Activated naive CD4-positive, alpha-beta T cell treated with anti-CD3 and anti-CD28 coated beads for 36 hours (primary cell): ENCODE data around the gene CALM3. TPM values are rescaled to one million over a fixed set of nuclear protein-coding genes. Genes with fewer than 3 reads are reported as not detected.

ENCODE experiments used
- CTCF ChIA-PET: fragments of 350-600 bp; sonication (Branson Sonifier 250); formaldehyde crosslinking; loops from one replicate; lab custom pipeline; 2021; ENCODE audit warnings: antibody characterized with exemption; lab: Charles Lee
- DNase-seq: peaks from one replicate; pipeline ENCODE4 v3.0.0-alpha.2; 2020
- H3K27ac Mint-ChIP-seq: one replicate; pipeline ENCODE4 v1.8.0; 2021; ENCODE audit warnings: mild to moderate bottlenecking, mixed read lengths
- H3K27me3 Mint-ChIP-seq: one replicate; pipeline ENCODE4 v1.8.0; 2021; ENCODE audit warnings: low read depth, mixed read lengths
- H3K36me3 Mint-ChIP-seq: one replicate; pipeline ENCODE4 v1.8.0; 2021; ENCODE audit warnings: low read depth, mixed read lengths
- H3K4me1 Mint-ChIP-seq: one replicate; pipeline ENCODE4 v1.8.0; 2021; ENCODE audit warnings: low read depth, mixed read lengths
- H3K4me3 Mint-ChIP-seq: one replicate; pipeline ENCODE4 v1.8.0; 2021; ENCODE audit warnings: mild to moderate bottlenecking, moderate library complexity, mixed read lengths
- H3K9me3 Mint-ChIP-seq: one replicate; pipeline ENCODE4 v1.8.0; 2021; ENCODE audit warnings: mixed read lengths
- intact Hi-C: fragments of 100-400 bp; cut with micrococcal nuclease; formaldehyde crosslinking; loops from one replicate; pipeline ENCODE4 v1.15.1; 2023
- total RNA-seq, 2 experiments: library from RNA; stranded (reverse); gene quantifications; one replicate each; pipeline ENCODE4 v1.2.3, GENCODE V29; 2021

CALM3 gene
- total RNA-seq, 2 experiments from 2014 or later: 482 to 500 TPM

DNA sequence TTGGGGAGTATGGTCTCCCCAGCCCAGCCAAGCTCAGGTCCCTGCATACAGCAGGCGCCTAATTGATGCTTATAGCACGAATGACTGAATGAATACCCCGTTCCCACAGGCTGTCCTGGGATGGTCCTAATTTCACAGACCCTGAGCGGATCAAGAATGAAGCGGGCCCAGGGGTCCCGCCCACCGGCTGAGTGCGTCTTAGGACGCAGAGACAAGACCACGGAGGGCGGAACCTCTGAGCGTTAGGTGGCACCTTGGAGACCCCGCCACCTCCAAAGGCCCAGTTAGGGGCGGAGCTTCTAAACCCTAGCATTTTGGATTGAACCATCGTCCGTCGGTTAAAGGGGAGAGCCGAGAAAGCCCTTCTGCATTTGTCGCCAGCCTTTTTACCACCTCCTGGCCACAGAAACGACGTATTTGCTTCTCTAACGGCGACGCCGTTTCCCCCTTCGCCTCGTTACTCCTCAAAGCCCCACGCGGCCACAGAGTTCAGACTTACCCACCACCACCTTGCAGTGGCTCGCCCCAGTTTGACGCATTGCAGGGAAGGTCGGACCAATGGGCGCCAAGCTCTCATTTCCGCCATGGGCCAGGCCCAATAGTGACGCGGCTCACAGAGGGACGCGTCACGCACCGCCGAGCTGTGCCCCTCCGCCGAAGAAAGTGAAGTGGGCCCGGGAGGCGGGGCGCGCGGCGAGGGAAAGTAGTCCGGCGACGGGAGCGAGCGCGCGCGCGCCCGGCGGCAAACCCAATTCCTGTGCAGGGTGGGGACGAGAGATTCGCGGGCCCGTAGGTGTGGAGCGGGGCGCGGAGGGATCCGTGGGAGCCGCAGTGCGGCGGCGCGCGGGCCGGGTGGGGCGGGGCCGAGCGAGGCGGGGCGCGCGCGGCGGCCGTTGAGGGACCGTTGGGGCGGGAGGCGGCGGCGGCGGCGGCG, 479 bp upstream of the CALM3 start:
- peaks cover 15% of the 10 kb centered on the region for H3K36me3 Mint-ChIP-seq

DNA sequence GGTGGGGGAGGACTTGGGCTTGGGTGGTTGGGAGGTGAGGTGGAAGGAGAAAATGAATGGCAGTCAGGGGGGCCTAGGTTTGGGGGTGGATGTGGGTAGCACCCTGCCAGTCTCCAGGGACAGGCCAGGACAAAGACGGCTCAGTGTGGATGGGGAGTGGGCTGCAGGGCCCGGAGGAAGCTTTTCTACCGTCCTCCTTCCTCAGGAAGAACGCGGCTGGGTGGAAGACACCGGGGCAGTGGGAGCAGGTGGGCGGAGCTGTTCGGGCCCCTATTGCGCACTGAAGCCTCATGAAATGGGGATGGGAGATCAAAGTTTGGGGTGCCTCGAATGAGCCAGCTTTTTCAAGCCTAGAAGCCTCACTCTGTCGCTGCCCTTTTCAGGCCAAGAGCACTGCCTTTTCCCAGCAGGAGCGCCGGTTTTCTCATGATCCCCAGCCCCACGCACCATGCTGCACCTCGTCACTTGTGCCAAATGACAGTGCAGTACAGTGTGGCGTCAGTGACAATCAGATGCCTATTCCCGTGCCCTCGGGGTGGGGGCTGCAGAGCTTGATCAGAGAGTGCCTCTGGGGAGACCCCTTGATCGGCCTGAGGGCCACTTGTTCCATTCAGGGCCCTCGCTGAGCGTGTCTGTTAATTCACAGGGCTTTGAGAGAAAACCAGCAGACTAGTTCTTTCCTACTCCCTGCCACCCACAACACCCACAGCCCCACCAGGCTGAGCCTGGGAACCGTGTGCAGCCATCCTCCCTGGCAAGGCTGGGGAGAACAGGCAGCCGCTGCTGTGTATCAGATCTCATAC, 1.5 kb downstream of the CALM3 start:
- no peaks in the 10 kb centered on the region for H3K27me3 Mint-ChIP-seq
- CTCF ChIA-PET: interaction anchor here (0.6 to 3.6 kb wide), 7 partner anchors 9 to 61 kb away, joined by 3 to 21 read pairs (median 7); partner anchors contain the start of gene DACT3

More for the DNA sequence above, 479 bp upstream of the CALM3 start:
- Mint-ChIP-seq H3K4me1 (peaks cover 32% of the 10 kb centered on the region), H3K27ac (peak overlapping the region; percentile 100), H3K9me3 (peaks cover 9% of the 10 kb centered on the region), H3K4me3 (peak overlapping the region; percentile 96), H3K27me3 (no peaks in the 10 kb centered on the region)
- CTCF ChIA-PET: interaction anchor here (0.6 to 3.6 kb wide), 9 partner anchors 11 to 199 kb away, joined by 3 to 21 read pairs (median 3); partner anchors contain the start of gene DACT3
- DNase-seq: peak; percentile 97
- intact Hi-C loops: loop anchor here (1.0 to 2.0 kb wide), 7 partner anchors 12 to 605 kb away; partner anchors contain the start of genes ARHGAP35, CCDC61, DACT3 and SLC1A5

DNA sequence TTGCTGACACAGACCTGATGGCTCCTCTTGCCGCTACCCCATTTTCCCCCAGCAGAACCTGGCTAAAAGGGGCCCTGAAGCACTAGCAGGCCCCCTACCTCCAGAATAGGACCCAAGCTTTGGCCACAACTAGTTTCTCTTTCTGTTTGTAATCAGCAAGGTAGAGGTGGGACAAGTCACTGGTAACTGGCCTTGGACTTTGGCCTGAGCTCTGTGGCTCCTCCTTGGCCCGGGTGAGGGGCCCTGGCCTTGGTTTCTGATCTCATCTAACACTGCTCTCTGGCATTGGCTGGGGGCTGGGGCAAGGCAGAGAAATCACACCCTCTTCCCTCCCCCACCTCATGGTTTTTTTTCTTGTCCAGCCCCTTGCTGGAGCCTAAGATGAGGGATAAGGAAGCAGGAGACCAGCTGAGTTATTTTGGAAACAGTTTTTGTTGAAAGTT, 2.1 kb downstream of the CALM3 start:
- Mint-ChIP-seq H3K27ac (peak overlapping the region; percentile 100), H3K4me3 (peak overlapping the region; percentile 96), H3K9me3 (peaks cover 7% of the 10 kb centered on the region), H3K4me1 (peaks cover 43% of the 10 kb centered on the region), H3K27me3 (no peaks in the 10 kb centered on the region), H3K36me3 (peaks cover 32% of the 10 kb centered on the region)
- intact Hi-C loops: no loop called here
- CTCF ChIA-PET: interaction anchor here (0.6 to 3.6 kb wide), 6 partner anchors 9 to 59 kb away, joined by 3 to 21 read pairs (median 8); partner anchors contain the start of gene DACT3
- DNase-seq: no peak

More for the DNA sequence above, 1.5 kb downstream of the CALM3 start:
- H3K4me1 Mint-ChIP-seq: peaks cover 37% of the 10 kb centered on the region
- intact Hi-C loops: no loop called here
- peak; percentile 60 for DNase-seq
- peaks cover 25% of the 10 kb centered on the region for H3K36me3 Mint-ChIP-seq
- peak overlapping the region; percentile 100 for H3K27ac Mint-ChIP-seq
- peak overlapping the region; percentile 96 for H3K4me3 Mint-ChIP-seq
- H3K9me3 Mint-ChIP-seq: peaks cover 9% of the 10 kb centered on the region

DNA sequence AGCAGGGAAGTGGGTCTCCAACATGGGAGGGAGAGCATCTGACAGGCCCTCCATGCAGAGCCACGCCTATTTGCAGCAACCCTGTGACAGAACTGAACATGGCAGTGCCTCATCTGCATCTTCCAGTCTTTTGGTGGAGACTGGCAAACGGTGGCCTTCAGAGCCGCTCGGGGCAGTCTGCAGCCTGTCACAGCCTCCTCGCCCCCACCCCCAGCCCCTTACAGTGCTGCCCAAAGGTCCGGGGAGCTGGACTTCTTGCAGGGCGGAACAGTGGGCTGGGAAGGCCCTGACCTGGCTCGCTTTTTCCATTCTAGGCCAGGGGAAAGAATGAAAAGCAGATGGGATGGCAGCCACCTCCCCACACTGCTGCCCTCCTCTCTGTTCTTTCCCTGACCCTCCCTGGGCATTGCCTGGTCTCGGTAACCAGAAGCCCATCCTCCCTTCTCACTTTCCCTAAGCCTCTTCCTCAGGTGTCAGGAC, 2.7 kb downstream of the CALM3 start:
- peaks cover 2% of the 10 kb centered on the region for H3K9me3 Mint-ChIP-seq
- peaks cover 44% of the 10 kb centered on the region for H3K4me1 Mint-ChIP-seq
- no peak for DNase-seq
- no peaks in the 10 kb centered on the region for H3K27me3 Mint-ChIP-seq
- CTCF ChIA-PET: interaction anchor here (0.6 to 3.2 kb wide), 3 partner anchors 10 to 19 kb away, joined by 3 to 15 read pairs (median 5); no protein-coding TSS in a partner anchor
- peaks cover 35% of the 10 kb centered on the region for H3K36me3 Mint-ChIP-seq
- peak overlapping the region; percentile 100 for H3K27ac Mint-ChIP-seq
- intact Hi-C loops: no loop called here
- H3K4me3 Mint-ChIP-seq: peak overlapping the region; percentile 96

- no peaks in the 10 kb centered on the region for H3K9me3 Mint-ChIP-seq
- H3K4me3 Mint-ChIP-seq: no peak overlapping the region
- CTCF ChIA-PET: interaction anchor here (0.6 to 1.5 kb wide), 4 partner anchors 9 to 149 kb away, joined by 3 to 4 read pairs (median 3); partner anchors contain the start of gene DACT3
- DNase-seq: no peak
- intact Hi-C loops: no loop called here
- H3K36me3 Mint-ChIP-seq: peaks cover 45% of the 10 kb centered on the region
- no peaks in the 10 kb centered on the region for H3K27me3 Mint-ChIP-seq
- no peak overlapping the region for H3K27ac Mint-ChIP-seq
- peaks cover 53% of the 10 kb centered on the region for H3K4me1 Mint-ChIP-seq
Measured at GRCh38 chr19:46604781-46605355, 3.7 kb downstream of the CALM3 start.

DNA sequence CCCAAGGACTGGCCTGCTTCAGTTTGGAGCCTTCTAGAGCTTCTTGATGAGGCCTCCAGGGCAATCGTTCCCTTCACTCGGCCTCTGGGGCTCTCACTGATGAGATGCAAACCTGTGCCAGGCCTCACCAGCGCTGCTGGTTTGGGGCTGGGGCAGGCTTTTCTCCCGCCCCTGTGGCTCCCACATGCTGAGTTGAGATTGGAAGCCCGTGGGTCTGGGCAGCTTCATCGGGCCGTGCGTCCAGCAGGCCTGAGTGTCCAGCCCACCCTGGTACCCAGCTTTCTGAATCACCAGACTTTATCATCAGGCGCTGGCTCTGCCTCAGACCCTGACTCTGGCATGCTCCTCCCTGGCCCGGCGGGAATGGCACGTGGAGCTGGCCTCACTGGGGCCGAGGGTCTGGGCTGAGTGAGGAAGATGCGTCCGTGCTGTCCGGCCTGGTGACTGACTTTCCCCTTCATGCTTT, 4.3 kb downstream of the CALM3 start:
- DNase-seq: no peak
- H3K4me1 Mint-ChIP-seq: peaks cover 53% of the 10 kb centered on the region
- CTCF ChIA-PET: interaction anchor here (0.6 to 1.5 kb wide), 5 partner anchors 9 to 149 kb away, joined by 3 to 4 read pairs (median 3); partner anchors contain the start of gene DACT3
- no peaks in the 10 kb centered on the region for H3K27me3 Mint-ChIP-seq
- intact Hi-C loops: no loop called here
- H3K4me3 Mint-ChIP-seq: no peak overlapping the region
- peaks cover 48% of the 10 kb centered on the region for H3K36me3 Mint-ChIP-seq
- no peak overlapping the region for H3K27ac Mint-ChIP-seq
- H3K9me3 Mint-ChIP-seq: no peaks in the 10 kb centered on the region

DNA sequence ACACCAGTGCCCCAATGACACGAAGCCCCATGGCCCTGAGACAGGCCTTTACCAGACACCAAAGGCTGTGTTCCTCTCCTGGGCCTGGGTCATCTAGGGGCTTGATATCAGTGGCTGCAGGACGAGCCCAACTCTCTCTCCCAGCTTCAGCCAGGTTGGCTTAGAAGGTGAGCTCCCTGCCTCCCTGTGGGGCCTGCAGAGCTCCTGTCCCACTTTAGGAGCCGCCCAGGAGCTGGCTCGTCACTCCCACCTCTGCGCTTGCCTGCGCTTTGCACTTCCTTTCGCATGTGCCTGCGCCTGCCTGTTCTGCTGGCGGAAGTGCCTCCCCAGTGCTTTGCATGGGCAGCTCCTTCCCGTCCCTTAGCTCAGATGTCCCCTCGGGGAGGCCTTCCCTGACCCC, 4.9 kb downstream of the CALM3 start:
- Mint-ChIP-seq H3K4me1 (peaks cover 60% of the 10 kb centered on the region), H3K4me3 (no peak overlapping the region), H3K27ac (no peak overlapping the region), H3K36me3 (peaks cover 53% of the 10 kb centered on the region), H3K27me3 (no peaks in the 10 kb centered on the region), H3K9me3 (no peaks in the 10 kb centered on the region)
- DNase-seq: no peak
- intact Hi-C loops: no loop called here
- CTCF ChIA-PET: interaction anchor here (0.9 to 2.4 kb wide), 6 partner anchors 11 to 123 kb away, joined by 3 to 12 read pairs (median 3); partner anchors contain the start of gene DACT3

- CTCF ChIA-PET: interaction anchor here (0.7 to 2.4 kb wide), 6 partner anchors 10 to 122 kb away, joined by 3 to 12 read pairs (median 3); partner anchors contain the start of gene DACT3
- H3K9me3 Mint-ChIP-seq: no peaks in the 10 kb centered on the region
- peaks cover 56% of the 10 kb centered on the region for H3K36me3 Mint-ChIP-seq
- no peak for DNase-seq
- H3K27ac Mint-ChIP-seq: no peak overlapping the region
- H3K27me3 Mint-ChIP-seq: no peaks in the 10 kb centered on the region
- intact Hi-C loops: no loop called here
- H3K4me1 Mint-ChIP-seq: peaks cover 68% of the 10 kb centered on the region
- no peak overlapping the region for H3K4me3 Mint-ChIP-seq
Measured at GRCh38 chr19:46606681-46607447, 5.7 kb downstream of the CALM3 start.

- CTCF ChIA-PET: interaction anchor here (1.0 to 2.4 kb wide), 4 partner anchors 9 to 121 kb away, joined by 3 to 12 read pairs (median 6); partner anchors contain the start of gene DACT3
- intact Hi-C loops: no loop called here
- Mint-ChIP-seq H3K27me3 (no peaks in the 10 kb centered on the region), H3K4me1 (peaks cover 69% of the 10 kb centered on the region), H3K9me3 (no peaks in the 10 kb centered on the region), H3K27ac (peak overlapping the region; percentile 11), H3K4me3 (no peak overlapping the region), H3K36me3 (peaks cover 52% of the 10 kb centered on the region)
- no peak for DNase-seq
Measured at GRCh38 chr19:46607448-46607841, 6.3 kb downstream of the CALM3 start.

DNA sequence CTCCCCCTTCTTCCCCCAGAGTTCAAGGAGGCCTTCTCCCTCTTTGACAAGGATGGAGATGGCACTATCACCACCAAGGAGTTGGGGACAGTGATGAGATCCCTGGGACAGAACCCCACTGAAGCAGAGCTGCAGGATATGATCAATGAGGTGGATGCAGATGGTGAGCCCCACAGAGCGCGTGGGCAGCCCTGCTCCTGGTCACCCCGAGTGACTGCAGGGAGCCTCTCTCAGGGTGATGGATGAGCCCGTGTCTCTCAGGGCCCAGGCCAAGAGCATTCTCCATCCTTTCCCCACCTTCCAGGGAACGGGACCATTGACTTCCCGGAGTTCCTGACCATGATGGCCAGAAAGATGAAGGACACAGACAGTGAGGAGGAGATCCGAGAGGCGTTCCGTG, 7.0 kb downstream of the CALM3 start:
- DNase-seq: no peak
- H3K4me3 Mint-ChIP-seq: no peak overlapping the region
- peaks cover 50% of the 10 kb centered on the region for H3K36me3 Mint-ChIP-seq
- H3K27ac Mint-ChIP-seq: no peak overlapping the region
- CTCF ChIA-PET: interaction anchor here (2.4 kb wide), 1 partner anchor 8 kb away, joined by 12 read pairs; no protein-coding TSS in a partner anchor
- H3K4me1 Mint-ChIP-seq: peaks cover 67% of the 10 kb centered on the region
- intact Hi-C loops: no loop called here
- H3K9me3 Mint-ChIP-seq: no peaks in the 10 kb centered on the region
- no peaks in the 10 kb centered on the region for H3K27me3 Mint-ChIP-seq
